ENCODE data around the gene DDX17. TPM values are rescaled to one million over a fixed set of nuclear protein-coding genes. Genes with fewer than 3 reads are reported as not detected.

Gene DDX17
- total RNA-seq, 1 experiment from 2014 or later, result 343 TPM

- no peak for DNase-seq (ENCODE audit: low spot score)
- ChIA-PET CTCF (interaction anchor here (0.6 kb wide), 1 partner anchor 68 kb away, joined by 3 read pairs; no protein-coding TSS in a partner anchor), POLR2A (ENCODE audit: low non-redundant PET) (interaction anchor here (0.8 kb wide), 1 partner anchor 86 kb away, joined by 3 read pairs; no protein-coding TSS in a partner anchor)
- Histone ChIP-seq H3K27ac (ENCODE audit: low read depth, low read length, poor library complexity, severe bottlenecking) (no peak overlapping the region), H3K27me3 (replicated peaks; ENCODE audit: insufficient read depth, low read depth, low read length, poor library complexity) (no peaks in the 10 kb centered on the region), H3K9me3 (ENCODE audit: low read depth, low read length, poor library complexity, severe bottlenecking) (no peaks in the 10 kb centered on the region), H3K36me3 (ENCODE audit: insufficient read depth, low read length, poor library complexity, severe bottlenecking) (peaks cover 83% of the 10 kb centered on the region), H3K4me1 (ENCODE audit: insufficient read depth, low read length, poor library complexity, severe bottlenecking) (peaks cover 14% of the 10 kb centered on the region), H3K4me3 (ENCODE audit: low read depth, low read length, poor library complexity, severe bottlenecking) (no peak overlapping the region)
- TF ChIP-seq EZH2 (IDR thresholded peaks at IDR 0.05; ENCODE audit: borderline replicate concordance, low read depth, low read length, poor library complexity, severe bottlenecking) (no peak), CTCF (conservative IDR thresholded peaks at IDR 0.05; ENCODE audit: low read depth, low read length) (no peak)
- intact Hi-C loops (cut with micrococcal nuclease; ENCODE audit: unreplicated experiment), result loop anchor here (10.0 kb wide), 1 partner anchor 203 kb away; the partner anchor contains the start of genes GTPBP1 and JOSD1
- no TSS peak for BruUV-seq (replicated peaks)
Observed at GRCh38 chr22:38501797-38502672, 4.1 kb downstream of the DDX17 start.

DNA sequence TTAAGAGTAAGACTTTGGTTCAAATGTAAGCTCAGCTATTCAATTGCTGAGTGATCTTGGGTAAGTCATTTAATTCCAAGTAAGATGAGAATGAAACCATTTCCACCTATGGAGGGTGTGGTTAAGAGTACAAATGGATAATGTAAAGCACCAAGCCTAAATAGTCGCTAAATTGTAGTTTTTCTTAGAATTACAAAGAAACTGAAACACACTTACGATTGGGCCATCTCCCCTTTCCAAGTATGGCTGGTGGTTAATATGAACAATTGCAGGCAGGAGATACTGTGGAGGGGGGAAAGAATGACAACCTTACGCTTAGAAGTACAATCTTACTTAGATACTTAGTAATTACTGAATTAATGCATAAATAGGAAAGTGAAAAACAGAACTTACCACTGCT lies 8.2 kb downstream of the DDX17 start:
- H3K9me3 ChIP-seq (ENCODE audit: low read depth, low read length, poor library complexity, severe bottlenecking), result no peaks in the 10 kb centered on the region
- no peak for DNase-seq (ENCODE audit: low spot score)
- intact Hi-C loops (cut with micrococcal nuclease; ENCODE audit: unreplicated experiment), result loop anchor here (10.0 kb wide), 1 partner anchor 623 kb away; no protein-coding TSS in a partner anchor
- no peak overlapping the region for H3K4me3 ChIP-seq (ENCODE audit: low read depth, low read length, poor library complexity, severe bottlenecking)
- ChIA-PET CTCF (interaction anchor here (0.7 kb wide), 1 partner anchor 1282 kb away, joined by 6 read pairs; no protein-coding TSS in a partner anchor), POLR2A (ENCODE audit: low non-redundant PET) (no interaction called here)
- H3K27ac ChIP-seq (ENCODE audit: low read depth, low read length, poor library complexity, severe bottlenecking), result no peak overlapping the region
- no TSS peak for BruUV-seq (replicated peaks)
- H3K27me3 ChIP-seq (replicated peaks; ENCODE audit: insufficient read depth, low read depth, low read length, poor library complexity), result no peaks in the 10 kb centered on the region
- H3K36me3 ChIP-seq (ENCODE audit: insufficient read depth, low read length, poor library complexity, severe bottlenecking), result peaks cover 100% of the 10 kb centered on the region
- H3K4me1 ChIP-seq (ENCODE audit: insufficient read depth, low read length, poor library complexity, severe bottlenecking), result peaks cover 3% of the 10 kb centered on the region
- no peak for TF ChIP-seq CTCF (conservative IDR thresholded peaks at IDR 0.05; ENCODE audit: low read depth, low read length)
- TF ChIP-seq EZH2 (IDR thresholded peaks at IDR 0.05; ENCODE audit: borderline replicate concordance, low read depth, low read length, poor library complexity, severe bottlenecking), result no peak

- POLR2A ChIA-PET (ENCODE audit: low non-redundant PET), result interaction anchor here (0.7 kb wide), 1 partner anchor 436 kb away, joined by 8 read pairs; no protein-coding TSS in a partner anchor
- Histone ChIP-seq H3K4me1 (ENCODE audit: insufficient read depth, low read length, poor library complexity, severe bottlenecking) (no peaks in the 10 kb centered on the region), H3K9me3 (ENCODE audit: low read depth, low read length, poor library complexity, severe bottlenecking) (no peaks in the 10 kb centered on the region), H3K4me3 (ENCODE audit: low read depth, low read length, poor library complexity, severe bottlenecking) (no peak overlapping the region), H3K27me3 (replicated peaks; ENCODE audit: insufficient read depth, low read depth, low read length, poor library complexity) (no peaks in the 10 kb centered on the region), H3K36me3 (ENCODE audit: insufficient read depth, low read length, poor library complexity, severe bottlenecking) (peaks cover 100% of the 10 kb centered on the region), H3K27ac (ENCODE audit: low read depth, low read length, poor library complexity, severe bottlenecking) (no peak overlapping the region)
- no peak for DNase-seq (ENCODE audit: low spot score)
- BruUV-seq (replicated peaks), result no TSS peak
- intact Hi-C loops (cut with micrococcal nuclease; ENCODE audit: unreplicated experiment), result loop anchor here (10.0 kb wide), 1 partner anchor 620 kb away; no protein-coding TSS in a partner anchor
- CTCF ChIA-PET, result no interaction called here
- TF ChIP-seq CTCF (conservative IDR thresholded peaks at IDR 0.05; ENCODE audit: low read depth, low read length), result no peak
- no peak for TF ChIP-seq EZH2 (IDR thresholded peaks at IDR 0.05; ENCODE audit: borderline replicate concordance, low read depth, low read length, poor library complexity, severe bottlenecking)
Observed at GRCh38 chr22:38494939-38495338, 11.2 kb downstream of the DDX17 start.
